ENCODE data around the gene NSUN2. TPM values are rescaled to one million over a fixed set of nuclear protein-coding genes. Genes with fewer than 3 reads are reported as not detected.

NSUN2 gene
- total RNA-seq, 1 experiment from 2014 or later = 69.1 TPM

- no peak overlapping the region for H3K27ac ChIP-seq (ENCODE audit: low read length)
- peaks cover 52% of the 10 kb centered on the region for H3K36me3 ChIP-seq (ENCODE audit: insufficient read depth, low read length)
- H2AFZ ChIP-seq (ENCODE audit: low read length) = no peak overlapping the region
- H3K27me3 ChIP-seq (ENCODE audit: low read length) = no peaks in the 10 kb centered on the region
- no peak for DNase-seq
- H3K4me3 ChIP-seq (ENCODE audit: low read length) = peak overlapping the region; percentile 100
- H3K4me1 ChIP-seq (ENCODE audit: low read length) = peaks cover 27% of the 10 kb centered on the region
- peak overlapping the region; percentile 93 for H3K9ac ChIP-seq (ENCODE audit: low read length)
- no peaks in the 10 kb centered on the region for H3K9me2 ChIP-seq (replicated peaks; ENCODE audit: insufficient read depth, low read length)
- H3K9me3 ChIP-seq (ENCODE audit: low read length) = no peaks in the 10 kb centered on the region
- H3K79me2 ChIP-seq (ENCODE audit: low read length) = peaks cover 89% of the 10 kb centered on the region
- H3K4me2 ChIP-seq (ENCODE audit: low read depth, low read length, poor library complexity, severe bottlenecking) = peak overlapping the region; percentile 89
- peaks cover 20% of the 10 kb centered on the region for H4K20me1 ChIP-seq (ENCODE audit: insufficient read depth, low read depth, low read length)
Measured at GRCh38 chr5:6631441-6631840, 1.4 kb downstream of the NSUN2 start.

GRCh38 chr5:6626508-6626907 lies 6.3 kb downstream of the NSUN2 start:
- Histone ChIP-seq H3K9me2 (replicated peaks; ENCODE audit: insufficient read depth, low read length) (no peaks in the 10 kb centered on the region), H3K27me3 (ENCODE audit: low read length) (no peaks in the 10 kb centered on the region), H3K4me1 (ENCODE audit: low read length) (peaks cover 6% of the 10 kb centered on the region), H3K4me3 (ENCODE audit: low read length) (no peak overlapping the region), H2AFZ (ENCODE audit: low read length) (no peak overlapping the region), H3K9ac (ENCODE audit: low read length) (no peak overlapping the region), H3K79me2 (ENCODE audit: low read length) (peaks cover 95% of the 10 kb centered on the region), H3K27ac (ENCODE audit: low read length) (no peak overlapping the region), H4K20me1 (ENCODE audit: insufficient read depth, low read depth, low read length) (peaks cover 16% of the 10 kb centered on the region), H3K9me3 (ENCODE audit: low read length) (no peaks in the 10 kb centered on the region), H3K36me3 (ENCODE audit: insufficient read depth, low read length) (peaks cover 94% of the 10 kb centered on the region), H3K4me2 (ENCODE audit: low read depth, low read length, poor library complexity, severe bottlenecking) (no peak overlapping the region)
- no peak for DNase-seq

- Histone ChIP-seq H3K4me2 (ENCODE audit: low read depth, low read length, poor library complexity, severe bottlenecking) (no peak overlapping the region), H3K27ac (ENCODE audit: low read length) (no peak overlapping the region), H3K36me3 (ENCODE audit: insufficient read depth, low read length) (peaks cover 88% of the 10 kb centered on the region), H3K4me1 (ENCODE audit: low read length) (no peaks in the 10 kb centered on the region), H3K79me2 (ENCODE audit: low read length) (peaks cover 89% of the 10 kb centered on the region), H3K9me2 (replicated peaks; ENCODE audit: insufficient read depth, low read length) (no peaks in the 10 kb centered on the region), H3K4me3 (ENCODE audit: low read length) (no peak overlapping the region), H3K9ac (ENCODE audit: low read length) (no peak overlapping the region), H3K27me3 (ENCODE audit: low read length) (no peaks in the 10 kb centered on the region), H2AFZ (ENCODE audit: low read length) (no peak overlapping the region), H3K9me3 (ENCODE audit: low read length) (no peaks in the 10 kb centered on the region), H4K20me1 (ENCODE audit: insufficient read depth, low read depth, low read length) (peaks cover 6% of the 10 kb centered on the region)
- DNase-seq = no peak
Measured at GRCh38 chr5:6623941-6624340, 8.9 kb downstream of the NSUN2 start.

- H2AFZ ChIP-seq (ENCODE audit: low read length) = no peak overlapping the region
- H3K9ac ChIP-seq (ENCODE audit: low read length) = no peak overlapping the region
- H3K4me2 ChIP-seq (ENCODE audit: low read depth, low read length, poor library complexity, severe bottlenecking) = no peak overlapping the region
- H3K9me2 ChIP-seq (replicated peaks; ENCODE audit: insufficient read depth, low read length) = no peaks in the 10 kb centered on the region
- H3K9me3 ChIP-seq (ENCODE audit: low read length) = no peaks in the 10 kb centered on the region
- no peaks in the 10 kb centered on the region for H3K27me3 ChIP-seq (ENCODE audit: low read length)
- H3K27ac ChIP-seq (ENCODE audit: low read length) = no peak overlapping the region
- H4K20me1 ChIP-seq (ENCODE audit: insufficient read depth, low read depth, low read length) = peaks cover 10% of the 10 kb centered on the region
- peaks cover 89% of the 10 kb centered on the region for H3K79me2 ChIP-seq (ENCODE audit: low read length)
- no peak overlapping the region for H3K4me3 ChIP-seq (ENCODE audit: low read length)
- DNase-seq = no peak
- peaks cover 88% of the 10 kb centered on the region for H3K36me3 ChIP-seq (ENCODE audit: insufficient read depth, low read length)
- H3K4me1 ChIP-seq (ENCODE audit: low read length) = no peaks in the 10 kb centered on the region
Measured at GRCh38 chr5:6623228-6623627, 9.6 kb downstream of the NSUN2 start.

- no peaks in the 10 kb centered on the region; the same call in 1 of the 2 replicates for H3K4me1 ChIP-seq (ENCODE audit: low read length)
- no peaks in the 10 kb centered on the region for H3K27me3 ChIP-seq (ENCODE audit: low read length)
- H3K79me2 ChIP-seq (ENCODE audit: low read length) = peaks cover 91% of the 10 kb centered on the region
- H4K20me1 ChIP-seq (ENCODE audit: insufficient read depth, low read depth, low read length) = peaks cover 52% of the 10 kb centered on the region
- no peak overlapping the region for H3K9ac ChIP-seq (ENCODE audit: low read length)
- H3K9me2 ChIP-seq (replicated peaks; ENCODE audit: insufficient read depth, low read length) = no peaks in the 10 kb centered on the region
- H3K9me3 ChIP-seq (ENCODE audit: low read length) = no peaks in the 10 kb centered on the region
- DNase-seq = no peak
- H2AFZ ChIP-seq (ENCODE audit: low read length) = no peak overlapping the region
- peaks cover 83% of the 10 kb centered on the region for H3K36me3 ChIP-seq (ENCODE audit: insufficient read depth, low read length)
- no peak overlapping the region for H3K4me2 ChIP-seq (ENCODE audit: low read depth, low read length, poor library complexity, severe bottlenecking)
- H3K27ac ChIP-seq (ENCODE audit: low read length) = no peak overlapping the region
- no peak overlapping the region for H3K4me3 ChIP-seq (ENCODE audit: low read length)
Measured at GRCh38 chr5:6616632-6617031, 16.2 kb downstream of the NSUN2 start.

GRCh38 chr5:6615034-6615815 lies 17.6 kb downstream of the NSUN2 start:
- Histone ChIP-seq H3K4me1 (ENCODE audit: low read length) (no peaks in the 10 kb centered on the region; the same call in 1 of the 2 replicates), H2AFZ (ENCODE audit: low read length) (no peak overlapping the region), H3K9me3 (ENCODE audit: low read length) (no peaks in the 10 kb centered on the region), H3K9ac (ENCODE audit: low read length) (no peak overlapping the region), H3K27ac (ENCODE audit: low read length) (no peak overlapping the region), H3K79me2 (ENCODE audit: low read length) (peaks cover 89% of the 10 kb centered on the region), H3K27me3 (ENCODE audit: low read length) (no peaks in the 10 kb centered on the region), H3K9me2 (replicated peaks; ENCODE audit: insufficient read depth, low read length) (no peaks in the 10 kb centered on the region), H3K36me3 (ENCODE audit: insufficient read depth, low read length) (peaks cover 85% of the 10 kb centered on the region), H3K4me3 (ENCODE audit: low read length) (no peak overlapping the region), H3K4me2 (ENCODE audit: low read depth, low read length, poor library complexity, severe bottlenecking) (no peak overlapping the region), H4K20me1 (ENCODE audit: insufficient read depth, low read depth, low read length) (peaks cover 49% of the 10 kb centered on the region)
- DNase-seq = no peak

- no peak overlapping the region for H3K4me3 ChIP-seq (ENCODE audit: low read length)
- H2AFZ ChIP-seq (ENCODE audit: low read length) = no peak overlapping the region
- peaks cover 86% of the 10 kb centered on the region for H3K36me3 ChIP-seq (ENCODE audit: insufficient read depth, low read length)
- peaks cover 55% of the 10 kb centered on the region for H4K20me1 ChIP-seq (ENCODE audit: insufficient read depth, low read depth, low read length)
- no peaks in the 10 kb centered on the region for H3K9me3 ChIP-seq (ENCODE audit: low read length)
- peaks cover 58% of the 10 kb centered on the region for H3K79me2 ChIP-seq (ENCODE audit: low read length)
- no peak for DNase-seq
- H3K27me3 ChIP-seq (ENCODE audit: low read length) = no peaks in the 10 kb centered on the region
- H3K9me2 ChIP-seq (replicated peaks; ENCODE audit: insufficient read depth, low read length) = no peaks in the 10 kb centered on the region
- no peak overlapping the region for H3K27ac ChIP-seq (ENCODE audit: low read length)
- no peak overlapping the region for H3K9ac ChIP-seq (ENCODE audit: low read length)
- H3K4me1 ChIP-seq (ENCODE audit: low read length) = no peaks in the 10 kb centered on the region; the same call in 1 of the 2 replicates
- no peak overlapping the region for H3K4me2 ChIP-seq (ENCODE audit: low read depth, low read length, poor library complexity, severe bottlenecking)
Measured at GRCh38 chr5:6611334-6612256, 21.2 kb downstream of the NSUN2 start.

GRCh38 chr5:6608016-6608415 lies 24.8 kb downstream of the NSUN2 start:
- Histone ChIP-seq H3K4me1 (ENCODE audit: low read length) (no peaks in the 10 kb centered on the region), H3K36me3 (ENCODE audit: insufficient read depth, low read length) (peaks cover 73% of the 10 kb centered on the region; the same call in 1 of the 2 replicates), H3K4me3 (ENCODE audit: low read length) (no peak overlapping the region), H3K9me2 (replicated peaks; ENCODE audit: insufficient read depth, low read length) (no peaks in the 10 kb centered on the region), H3K27me3 (ENCODE audit: low read length) (no peaks in the 10 kb centered on the region), H3K27ac (ENCODE audit: low read length) (no peak overlapping the region), H3K79me2 (ENCODE audit: low read length) (peaks cover 24% of the 10 kb centered on the region), H3K4me2 (ENCODE audit: low read depth, low read length, poor library complexity, severe bottlenecking) (no peak overlapping the region), H3K9me3 (ENCODE audit: low read length) (no peaks in the 10 kb centered on the region), H4K20me1 (ENCODE audit: insufficient read depth, low read depth, low read length) (peaks cover 21% of the 10 kb centered on the region), H2AFZ (ENCODE audit: low read length) (no peak overlapping the region), H3K9ac (ENCODE audit: low read length) (no peak overlapping the region)
- no peak for DNase-seq

Measured in Karpas-422 (cell line).